GM12891 (cell line): ENCODE data around the gene TMPRSS7.

Source experiments
- DNase-seq: peaks from one replicate; pipeline ENCODE4 v3.0.0; 2011; ENCODE audit warnings: low spot score; ENCODE audit not compliant: insufficient read length
- FAIRE-seq: peaks from 2 replicates; lab custom pipeline; 2011; peaks lifted over from hg19 to GRCh38; lab: Jason Lieb, UNC
- PAX5 ChIP-seq: IDR thresholded peaks from 2 replicates; pipeline ENCODE4 v1.6.1; 2011; ENCODE audit warnings: low read length, moderate library complexity, mild to moderate bottlenecking; ENCODE audit not compliant: insufficient read depth, severe bottlenecking
- POLR2A ChIP-seq: IDR thresholded peaks from 2 replicates; pipeline ENCODE4 v1.6.1; 2011; ENCODE audit warnings: low read depth, low read length, control low read depth
- POLR2AphosphoS5 ChIP-seq: IDR thresholded peaks from 2 replicates; pipeline ENCODE4 v1.6.1; 2011; ENCODE audit warnings: low read depth, low read length, control low read depth
- POU2F2 ChIP-seq: IDR thresholded peaks from 2 replicates; pipeline ENCODE4 v1.6.1; 2011; ENCODE audit warnings: low read depth, mild to moderate bottlenecking, control low read depth, low read length, moderate library complexity
- SPI1 ChIP-seq: IDR thresholded peaks from 2 replicates; pipeline ENCODE4 v1.6.1; 2011; ENCODE audit warnings: low read depth, low read length, control low read depth
- TAF1 ChIP-seq: IDR thresholded peaks from 2 replicates; pipeline ENCODE4 v1.6.1; 2011; ENCODE audit warnings: low read depth, low read length, control low read depth

The TMPRSS7 gene

DNA sequence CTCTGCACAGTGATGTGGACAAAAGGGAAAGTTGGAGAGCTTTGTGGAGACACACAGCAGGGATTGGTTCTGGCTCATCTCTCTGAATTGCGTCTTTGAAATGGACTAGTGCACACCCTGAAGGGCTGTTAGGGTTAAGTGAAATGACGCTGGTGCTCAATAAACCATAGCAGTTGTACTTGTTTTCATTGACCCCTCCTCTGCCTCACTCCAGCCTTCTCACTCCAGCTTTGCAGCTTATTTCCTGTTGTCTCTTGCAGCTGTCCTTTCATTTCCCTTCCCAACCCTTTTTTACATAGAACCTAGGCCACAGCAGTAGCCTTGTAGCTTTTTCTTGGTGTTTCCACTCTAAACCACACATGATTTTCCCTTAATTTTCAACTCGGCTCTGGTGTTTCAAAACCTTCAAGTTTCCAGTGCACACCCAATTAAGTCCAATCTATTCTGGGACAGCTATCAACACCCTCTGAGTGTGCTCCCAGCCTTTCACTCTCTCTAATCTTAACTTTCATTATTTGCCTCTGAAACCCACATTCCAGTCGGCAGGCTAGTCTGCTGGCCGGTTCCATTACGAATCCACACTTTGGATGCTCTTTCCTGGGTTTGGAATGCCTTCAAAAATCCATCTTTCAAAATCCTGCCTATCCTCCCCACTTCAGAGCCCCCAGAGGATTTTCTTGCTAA is 58.1 kb downstream of the TMPRSS7 start:
- TF ChIP-seq POLR2A, result no peak
- no peak for TF ChIP-seq PAX5
- TF ChIP-seq POLR2AphosphoS5, result no peak
- no peak for TF ChIP-seq POU2F2
- TF ChIP-seq SPI1, result no peak
- TF ChIP-seq TAF1, result no peak
- DNase-seq (no peak), FAIRE-seq (peak; percentile 78)

- TF ChIP-seq POLR2AphosphoS5 (no peak), SPI1 (no peak), TAF1 (no peak), PAX5 (no peak), POLR2A (no peak), POU2F2 (no peak)
- DNase-seq, result no peak
- no peak for FAIRE-seq
Observed at GRCh38 chr3:112093180-112093522, 58.6 kb downstream of the TMPRSS7 start.

GRCh38 chr3:112095731-112096130 is 61.2 kb downstream of the TMPRSS7 start:
- DNase-seq (no peak), FAIRE-seq (no peak)
- TF ChIP-seq SPI1 (no peak), PAX5 (no peak), POU2F2 (no peak), POLR2A (no peak), POLR2AphosphoS5 (no peak), TAF1 (no peak)

DNA sequence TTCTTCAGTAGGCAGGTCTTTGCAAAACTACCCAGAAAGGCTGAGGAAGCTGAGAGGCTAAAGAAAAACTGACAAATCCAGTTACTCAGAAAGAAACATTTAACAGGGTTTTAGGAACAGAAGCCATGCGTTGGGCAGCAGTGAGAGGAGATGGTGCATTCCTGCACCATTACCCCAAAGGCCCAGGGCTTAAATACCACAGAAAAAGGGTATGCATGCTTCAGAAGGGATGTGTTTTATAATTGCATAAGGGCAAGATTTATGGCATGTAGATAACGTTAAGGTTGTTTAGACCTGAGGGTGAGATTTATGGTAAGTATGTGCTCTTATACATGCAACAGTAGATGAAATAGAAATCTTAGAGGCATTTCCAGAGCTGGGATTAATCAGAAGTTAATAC is 61.6 kb downstream of the TMPRSS7 start:
- FAIRE-seq (no peak), DNase-seq (no peak)
- TF ChIP-seq POLR2A (no peak), TAF1 (no peak), PAX5 (no peak), POLR2AphosphoS5 (no peak), POU2F2 (no peak), SPI1 (no peak)

DNA sequence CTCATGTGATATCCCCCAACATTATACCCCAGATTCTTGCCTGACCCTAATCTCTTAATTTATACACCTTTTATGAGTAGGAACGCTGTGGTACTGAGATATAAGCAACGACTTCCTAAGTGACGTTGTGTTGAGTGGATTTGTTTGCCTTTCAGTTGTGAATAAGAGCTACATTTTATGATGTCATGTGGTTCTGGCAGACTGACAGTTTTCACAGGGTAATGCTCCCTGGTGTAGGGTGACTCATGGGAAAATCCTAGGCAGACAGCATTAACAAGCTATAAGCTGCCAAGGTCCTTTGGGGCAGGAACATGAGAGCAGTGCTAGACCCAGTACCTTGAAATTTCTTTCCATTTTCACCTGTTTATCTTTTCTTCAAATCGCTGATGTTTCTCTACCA is 62.8 kb downstream of the TMPRSS7 start:
- FAIRE-seq (peak; percentile 56), DNase-seq (no peak)
- TF ChIP-seq TAF1, result no peak
- TF ChIP-seq PAX5, result no peak
- no peak for TF ChIP-seq POLR2AphosphoS5
- TF ChIP-seq POLR2A, result no peak
- TF ChIP-seq POU2F2, result no peak
- no peak for TF ChIP-seq SPI1

GRCh38 chr3:112101916-112102315 is 67.4 kb downstream of the TMPRSS7 start:
- no peak for TF ChIP-seq SPI1
- no peak for TF ChIP-seq POLR2AphosphoS5
- TF ChIP-seq PAX5, result no peak
- TF ChIP-seq POLR2A, result no peak
- no peak for TF ChIP-seq TAF1
- FAIRE-seq (peak; percentile 9), DNase-seq (no peak)

GRCh38 chr3:112104774-112105173 is 70.2 kb downstream of the TMPRSS7 start:
- FAIRE-seq (no peak), DNase-seq (no peak)
- no peak for TF ChIP-seq POLR2AphosphoS5
- no peak for TF ChIP-seq TAF1
- TF ChIP-seq POLR2A, result no peak
- no peak for TF ChIP-seq PAX5
- no peak for TF ChIP-seq SPI1
- TF ChIP-seq POU2F2, result no peak

- TF ChIP-seq POU2F2 (no peak), SPI1 (no peak), POLR2AphosphoS5 (no peak), POLR2A (no peak), TAF1 (no peak), PAX5 (no peak)
- no peak for DNase-seq
Observed at GRCh38 chr3:112109322-112109721, 74.8 kb downstream of the TMPRSS7 start.

GRCh38 chr3:112111785-112112402 is 77.4 kb downstream of the TMPRSS7 start:
- FAIRE-seq, result peak; percentile 98

More at GRCh38 chr3:112109322-112109721, 74.8 kb downstream of the TMPRSS7 start:
- FAIRE-seq, result no peak

DNA sequence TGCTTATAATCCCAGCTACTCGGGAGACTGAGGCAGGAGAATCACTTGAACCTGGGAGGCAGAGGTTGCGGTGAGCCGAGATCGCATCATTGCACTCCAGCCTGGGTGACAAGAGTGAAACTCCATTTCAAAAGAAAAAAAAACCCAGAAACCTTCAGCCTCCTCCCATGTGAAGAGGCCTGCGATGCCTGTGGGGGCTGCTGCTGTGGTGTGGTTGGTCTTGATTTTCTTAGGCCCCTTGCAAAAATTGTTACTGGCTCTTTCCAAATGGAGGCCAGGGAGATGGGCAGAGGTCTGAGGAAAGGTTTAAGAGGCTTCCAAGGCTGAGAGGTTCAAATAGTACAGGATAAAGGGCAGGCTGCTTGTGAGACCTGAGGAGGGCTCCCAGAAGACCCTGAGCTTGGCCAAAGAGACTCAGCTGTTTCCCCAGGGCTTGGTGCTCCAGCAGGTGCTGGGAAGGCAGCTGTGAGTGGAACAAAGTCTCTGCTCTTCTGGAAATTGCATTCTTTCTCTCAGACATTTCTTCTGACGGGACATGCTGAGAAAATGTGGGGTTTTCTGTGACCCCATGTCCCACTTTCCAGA is 80.1 kb downstream of the TMPRSS7 start:
- no peak for TF ChIP-seq POLR2A
- no peak for TF ChIP-seq TAF1
- no peak for TF ChIP-seq PAX5
- TF ChIP-seq POU2F2, result no peak
- no peak for TF ChIP-seq SPI1
- no peak for TF ChIP-seq POLR2AphosphoS5
- DNase-seq (no peak), FAIRE-seq (no peak)

More at GRCh38 chr3:112111785-112112402, 77.4 kb downstream of the TMPRSS7 start:
- TF ChIP-seq POLR2A, result no peak
- no peak for TF ChIP-seq SPI1
- no peak for TF ChIP-seq PAX5
- no peak for TF ChIP-seq TAF1
- no peak for TF ChIP-seq POLR2AphosphoS5
- no peak for TF ChIP-seq POU2F2
- DNase-seq, result no peak
